ENCODE measurements around the gene ALAS1. TPM values are rescaled to one million over a fixed set of nuclear protein-coding genes. Genes with fewer than 3 reads are reported as not detected.
A peak's percentile ranks its signal among the peaks of the same experiment; 100 is the strongest.

ALAS1 gene
- total RNA-seq, 1 donor from 2014 or later = 56.3 TPM

GRCh38 chr3:52230461-52230860, 32.5 kb downstream of the ALAS1 start:
- no peak overlapping the region for H3K4me3 ChIP-seq (ENCODE audit: insufficient read depth, low read depth, low read length)
- Mint-ChIP-seq H3K9me3 (ENCODE audit: unreplicated experiment) (peaks cover 6% of the 10 kb centered on the region), H3K27ac (ENCODE audit: unreplicated experiment) (no peak overlapping the region), H3K4me1 (ENCODE audit: low read depth, unreplicated experiment) (peaks cover 2% of the 10 kb centered on the region), H3K36me3 (ENCODE audit: low read depth, unreplicated experiment) (peaks cover 13% of the 10 kb centered on the region), H3K4me3 (ENCODE audit: unreplicated experiment) (no peak overlapping the region), H3K27me3 (ENCODE audit: low read depth, unreplicated experiment) (no peaks in the 10 kb centered on the region)
- peaks cover 70% of the 10 kb centered on the region for H4K20me1 ChIP-seq (ENCODE audit: insufficient read depth, low read length)
- H2AFZ ChIP-seq (ENCODE audit: low read depth, low read length) = no peak overlapping the region
- no peaks in the 10 kb centered on the region for H3K9me3 ChIP-seq (ENCODE audit: insufficient read depth, low read depth, low read length)
- H3K36me3 ChIP-seq (ENCODE audit: insufficient read depth, low read length) = peaks cover 13% of the 10 kb centered on the region
- FAIRE-seq (no peak), DNase-seq (ENCODE audit: low read depth) (no peak)
- no peaks in the 10 kb centered on the region for H3K4me1 ChIP-seq (ENCODE audit: insufficient read depth, low read length)
- no peak overlapping the region for H3K9ac ChIP-seq (ENCODE audit: low read length)
- TF ChIP-seq EZH2 (IDR thresholded peaks at IDR 0.05; ENCODE audit: insufficient read depth, low read length) (no peak), CTCF (IDR thresholded peaks at IDR 0.05; ENCODE audit: insufficient read depth, low read depth, low read length) (no peak)
- H3K27me3 ChIP-seq (ENCODE audit: insufficient read depth, low read length) = no peaks in the 10 kb centered on the region
- no peak overlapping the region for H3K4me2 ChIP-seq (ENCODE audit: low read length)
- no peak overlapping the region for H3K27ac ChIP-seq (ENCODE audit: low read depth, low read length)
- peaks cover 31% of the 10 kb centered on the region for H3K79me2 ChIP-seq (ENCODE audit: insufficient read depth, low read length)

- Histone ChIP-seq H3K4me1 (ENCODE audit: insufficient read depth, low read length) (no peaks in the 10 kb centered on the region), H3K4me2 (ENCODE audit: low read length) (no peak overlapping the region), H4K20me1 (ENCODE audit: insufficient read depth, low read length) (peaks cover 73% of the 10 kb centered on the region), H3K4me3 (ENCODE audit: insufficient read depth, low read depth, low read length) (no peak overlapping the region), H3K27me3 (ENCODE audit: insufficient read depth, low read length) (no peaks in the 10 kb centered on the region), H2AFZ (ENCODE audit: low read depth, low read length) (no peak overlapping the region), H3K36me3 (ENCODE audit: insufficient read depth, low read length) (peaks cover 13% of the 10 kb centered on the region), H3K9ac (ENCODE audit: low read length) (no peak overlapping the region), H3K79me2 (ENCODE audit: insufficient read depth, low read length) (peaks cover 36% of the 10 kb centered on the region), H3K9me3 (ENCODE audit: insufficient read depth, low read depth, low read length) (no peaks in the 10 kb centered on the region), H3K27ac (ENCODE audit: low read depth, low read length) (no peak overlapping the region)
- TF ChIP-seq EZH2 (IDR thresholded peaks at IDR 0.05; ENCODE audit: insufficient read depth, low read length) = no peak
- TF ChIP-seq CTCF (IDR thresholded peaks at IDR 0.05; ENCODE audit: insufficient read depth, low read depth, low read length) = no peak
- Mint-ChIP-seq H3K4me3 (ENCODE audit: unreplicated experiment) (no peak overlapping the region), H3K9me3 (ENCODE audit: unreplicated experiment) (peaks cover 6% of the 10 kb centered on the region), H3K4me1 (ENCODE audit: low read depth, unreplicated experiment) (peaks cover 6% of the 10 kb centered on the region), H3K27me3 (ENCODE audit: low read depth, unreplicated experiment) (no peaks in the 10 kb centered on the region), H3K27ac (ENCODE audit: unreplicated experiment) (no peak overlapping the region), H3K36me3 (ENCODE audit: low read depth, unreplicated experiment) (peaks cover 13% of the 10 kb centered on the region)
- no peak for FAIRE-seq
- no peak for DNase-seq (ENCODE audit: low read depth)
Measured at GRCh38 chr3:52230889-52231499, 33.0 kb downstream of the ALAS1 start.

GRCh38 chr3:52231502-52232278, 33.7 kb downstream of the ALAS1 start:
- H3K4me2 ChIP-seq (ENCODE audit: low read length) = no peak overlapping the region
- peaks cover 1% of the 10 kb centered on the region for H3K9me3 Mint-ChIP-seq (ENCODE audit: unreplicated experiment)
- no peaks in the 10 kb centered on the region for H3K27me3 Mint-ChIP-seq (ENCODE audit: low read depth, unreplicated experiment)
- H3K27me3 ChIP-seq (ENCODE audit: insufficient read depth, low read length) = no peaks in the 10 kb centered on the region
- FAIRE-seq (no peak), DNase-seq (ENCODE audit: low read depth) (no peak)
- no peak overlapping the region for H3K4me3 ChIP-seq (ENCODE audit: insufficient read depth, low read depth, low read length)
- peaks cover 15% of the 10 kb centered on the region for H3K36me3 Mint-ChIP-seq (ENCODE audit: low read depth, unreplicated experiment)
- H3K27ac Mint-ChIP-seq (ENCODE audit: unreplicated experiment) = peak overlapping the region; percentile 72
- H3K79me2 ChIP-seq (ENCODE audit: insufficient read depth, low read length) = peaks cover 43% of the 10 kb centered on the region
- H3K4me1 ChIP-seq (ENCODE audit: insufficient read depth, low read length) = peaks cover 4% of the 10 kb centered on the region
- no peak overlapping the region for H3K27ac ChIP-seq (ENCODE audit: low read depth, low read length)
- no peak overlapping the region for H3K9ac ChIP-seq (ENCODE audit: low read length)
- peak; percentile 58 for TF ChIP-seq CTCF (IDR thresholded peaks at IDR 0.05; ENCODE audit: insufficient read depth, low read depth, low read length)
- no peak for TF ChIP-seq EZH2 (IDR thresholded peaks at IDR 0.05; ENCODE audit: insufficient read depth, low read length)
- H3K9me3 ChIP-seq (ENCODE audit: insufficient read depth, low read depth, low read length) = no peaks in the 10 kb centered on the region
- H4K20me1 ChIP-seq (ENCODE audit: insufficient read depth, low read length) = peaks cover 79% of the 10 kb centered on the region
- H3K4me3 Mint-ChIP-seq (ENCODE audit: unreplicated experiment) = no peak overlapping the region
- no peak overlapping the region for H2AFZ ChIP-seq (ENCODE audit: low read depth, low read length)
- peaks cover 13% of the 10 kb centered on the region for H3K36me3 ChIP-seq (ENCODE audit: insufficient read depth, low read length)
- H3K4me1 Mint-ChIP-seq (ENCODE audit: low read depth, unreplicated experiment) = peaks cover 11% of the 10 kb centered on the region
